ENCODE data around the gene DNAH3. TPM values are rescaled to one million over a fixed set of nuclear protein-coding genes. Genes with fewer than 3 reads are reported as not detected.
"Not testable (repeated sequence)": the region's sequence is repeated elsewhere in the genome, so short reads cannot be mapped to it uniquely, and the experiment has no call there.

The DNAH3 gene
- total RNA-seq, 1 donor from 2014 or later, result not detected

GRCh38 chr16:20987049-20987448 lies 163.6 kb downstream of the DNAH3 start:
- Mint-ChIP-seq H3K4me1 (ENCODE audit: low read depth, unreplicated experiment) (no peaks in the 10 kb centered on the region), H3K9me3 (ENCODE audit: unreplicated experiment) (peaks cover 6% of the 10 kb centered on the region)
- TF ChIP-seq, protein P1, sequence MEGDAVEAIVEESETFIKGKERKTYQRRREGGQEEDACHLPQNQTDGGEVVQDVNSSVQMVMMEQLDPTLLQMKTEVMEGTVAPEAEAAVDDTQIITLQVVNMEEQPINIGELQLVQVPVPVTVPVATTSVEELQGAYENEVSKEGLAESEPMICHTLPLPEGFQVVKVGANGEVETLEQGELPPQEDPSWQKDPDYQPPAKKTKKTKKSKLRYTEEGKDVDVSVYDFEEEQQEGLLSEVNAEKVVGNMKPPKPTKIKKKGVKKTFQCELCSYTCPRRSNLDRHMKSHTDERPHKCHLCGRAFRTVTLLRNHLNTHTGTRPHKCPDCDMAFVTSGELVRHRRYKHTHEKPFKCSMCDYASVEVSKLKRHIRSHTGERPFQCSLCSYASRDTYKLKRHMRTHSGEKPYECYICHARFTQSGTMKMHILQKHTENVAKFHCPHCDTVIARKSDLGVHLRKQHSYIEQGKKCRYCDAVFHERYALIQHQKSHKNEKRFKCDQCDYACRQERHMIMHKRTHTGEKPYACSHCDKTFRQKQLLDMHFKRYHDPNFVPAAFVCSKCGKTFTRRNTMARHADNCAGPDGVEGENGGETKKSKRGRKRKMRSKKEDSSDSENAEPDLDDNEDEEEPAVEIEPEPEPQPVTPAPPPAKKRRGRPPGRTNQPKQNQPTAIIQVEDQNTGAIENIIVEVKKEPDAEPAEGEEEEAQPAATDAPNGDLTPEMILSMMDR (IDR thresholded peaks at IDR 0.05; ENCODE audit: partially characterized antibody, unreplicated experiment), result no peak

GRCh38 chr16:20984019-20984418 lies 166.6 kb downstream of the DNAH3 start:
- H3K36me3 Mint-ChIP-seq (ENCODE audit: unreplicated experiment), result no peaks in the 10 kb centered on the region
- H3K4me1 Mint-ChIP-seq (ENCODE audit: low read depth, unreplicated experiment), result no peaks in the 10 kb centered on the region
- no peak for DNase-seq
- no peak overlapping the region for H3K27ac Mint-ChIP-seq (ENCODE audit: unreplicated experiment)
- TF ChIP-seq, protein P1 (IDR thresholded peaks at IDR 0.05; ENCODE audit: partially characterized antibody, unreplicated experiment), result no peak
- H3K27me3 Mint-ChIP-seq (ENCODE audit: unreplicated experiment), result no peaks in the 10 kb centered on the region
- peaks cover 3% of the 10 kb centered on the region for H3K9me3 Mint-ChIP-seq (ENCODE audit: unreplicated experiment)
- no peak overlapping the region for H3K4me3 Mint-ChIP-seq (ENCODE audit: unreplicated experiment)

More at GRCh38 chr16:20987049-20987448, 163.6 kb downstream of the DNAH3 start:
- Mint-ChIP-seq H3K36me3 (ENCODE audit: unreplicated experiment) (peaks cover 5% of the 10 kb centered on the region), H3K27me3 (ENCODE audit: unreplicated experiment) (no peaks in the 10 kb centered on the region), H3K4me3 (ENCODE audit: unreplicated experiment) (no peak overlapping the region), H3K27ac (ENCODE audit: unreplicated experiment) (no peak overlapping the region)
- no peak for DNase-seq

GRCh38 chr16:20976576-20976975 lies 174.1 kb downstream of the DNAH3 start:
- no peak overlapping the region for H3K4me3 Mint-ChIP-seq (ENCODE audit: unreplicated experiment)
- no peaks in the 10 kb centered on the region for H3K27me3 Mint-ChIP-seq (ENCODE audit: unreplicated experiment)
- TF ChIP-seq, protein P1 (IDR thresholded peaks at IDR 0.05; ENCODE audit: partially characterized antibody, unreplicated experiment), result no peak
- no peak overlapping the region for H3K27ac Mint-ChIP-seq (ENCODE audit: unreplicated experiment)
- no peaks in the 10 kb centered on the region for H3K4me1 Mint-ChIP-seq (ENCODE audit: low read depth, unreplicated experiment)
- DNase-seq, result no peak
- no peaks in the 10 kb centered on the region for H3K9me3 Mint-ChIP-seq (ENCODE audit: unreplicated experiment)
- no peaks in the 10 kb centered on the region for H3K36me3 Mint-ChIP-seq (ENCODE audit: unreplicated experiment)

DNA sequence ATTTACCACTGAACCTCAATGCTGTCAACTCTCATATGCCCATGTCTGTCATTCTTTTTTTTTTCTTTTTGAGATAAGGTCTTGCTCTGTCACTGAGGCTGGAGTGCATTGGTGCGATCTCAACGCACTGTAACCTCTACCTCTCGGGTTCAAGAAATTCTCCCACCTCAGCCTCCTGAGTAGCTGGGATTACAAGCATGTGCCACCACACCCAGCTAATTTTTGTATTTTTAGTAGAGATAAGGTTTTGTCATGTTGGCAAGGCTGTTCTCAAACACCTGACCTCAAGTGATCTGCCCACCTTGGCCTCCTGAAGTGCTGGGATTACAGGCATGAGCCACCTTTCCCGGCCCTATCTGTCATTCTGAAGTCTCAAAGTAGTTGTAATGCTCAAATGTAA lies 177.4 kb downstream of the DNAH3 start:
- not testable (repeated sequence) for H3K4me1 Mint-ChIP-seq (ENCODE audit: low read depth, unreplicated experiment); H3K9me3 Mint-ChIP-seq (ENCODE audit: unreplicated experiment); H3K27ac Mint-ChIP-seq (ENCODE audit: unreplicated experiment); H3K36me3 Mint-ChIP-seq (ENCODE audit: unreplicated experiment); H3K27me3 Mint-ChIP-seq (ENCODE audit: unreplicated experiment); DNase-seq; H3K4me3 Mint-ChIP-seq (ENCODE audit: unreplicated experiment)

GRCh38 chr16:20971401-20971800 lies 179.2 kb downstream of the DNAH3 start:
- Mint-ChIP-seq H3K9me3 (ENCODE audit: unreplicated experiment) (no peaks in the 10 kb centered on the region), H3K4me3 (ENCODE audit: unreplicated experiment) (no peak overlapping the region), H3K27ac (ENCODE audit: unreplicated experiment) (no peak overlapping the region), H3K4me1 (ENCODE audit: low read depth, unreplicated experiment) (no peaks in the 10 kb centered on the region), H3K36me3 (ENCODE audit: unreplicated experiment) (no peaks in the 10 kb centered on the region), H3K27me3 (ENCODE audit: unreplicated experiment) (peaks cover 2% of the 10 kb centered on the region)
- TF ChIP-seq, protein P1 (IDR thresholded peaks at IDR 0.05; ENCODE audit: partially characterized antibody, unreplicated experiment), result no peak
- DNase-seq, result no peak

GRCh38 chr16:20969386-20969785 lies 181.3 kb downstream of the DNAH3 start:
- Mint-ChIP-seq H3K4me3 (ENCODE audit: unreplicated experiment) (no peak overlapping the region), H3K27ac (ENCODE audit: unreplicated experiment) (no peak overlapping the region), H3K9me3 (ENCODE audit: unreplicated experiment) (no peaks in the 10 kb centered on the region), H3K27me3 (ENCODE audit: unreplicated experiment) (peaks cover 2% of the 10 kb centered on the region), H3K36me3 (ENCODE audit: unreplicated experiment) (peaks cover 6% of the 10 kb centered on the region), H3K4me1 (ENCODE audit: low read depth, unreplicated experiment) (no peaks in the 10 kb centered on the region)
- TF ChIP-seq, protein P1 (IDR thresholded peaks at IDR 0.05; ENCODE audit: partially characterized antibody, unreplicated experiment), result no peak
- DNase-seq, result no peak

All from glutamatergic neuron (in vitro differentiated cells).